CD14-positive monocyte (primary cell): Measurements from ENCODE around the gene TGFB3. TPM values are rescaled to one million over a fixed set of nuclear protein-coding genes. Genes with fewer than 3 reads are reported as not detected.

Source experiments
- DNase-seq, 3 donors: peaks; one replicate each; pipeline ENCODE4 v3.0.0-alpha.2; 2011 to 2022
- H2AFZ ChIP-seq: 2 replicates; pipeline ENCODE4 v1.6.0; 2012; ENCODE audit warnings: mild to moderate bottlenecking, low read depth, low read length, inconsistent platforms; ENCODE audit not compliant: insufficient read depth, poor library complexity, severe bottlenecking
- H3K27ac ChIP-seq, 2 donors: 1 replicate in 1 of 2; 2 replicates in 1 of 2; pipeline ENCODE4 v1.5.1; 2012 to 2013; ENCODE audit warnings: low read length in 2 of 2, control low read depth in 1 of 2, inconsistent platforms in 1 of 2, low read depth in 1 of 2, mild to moderate bottlenecking in 1 of 2
- H3K27me3 ChIP-seq, 2 donors: one replicate each; pipeline versions ENCODE4 v1.6.0 to v1.6.1; 2011 to 2013; ENCODE audit warnings: low read length in 2 of 2; ENCODE audit not compliant: control insufficient read depth in 2 of 2, insufficient read depth in 2 of 2
- H3K36me3 ChIP-seq, 2 donors: replicated peaks in 1 of 2; 1 replicate in 1 of 2; 2 replicates in 1 of 2; pipeline versions ENCODE4 v1.5.1 to v1.6.1; 2012 to 2013; ENCODE audit warnings: low read length in 2 of 2, control low read depth in 1 of 2, inconsistent platforms in 1 of 2, mild to moderate bottlenecking in 1 of 2; ENCODE audit not compliant: insufficient read depth in 2 of 2, control insufficient read depth in 1 of 2
- H3K4me1 ChIP-seq, 2 donors: 1 replicate in 1 of 2; 2 replicates in 1 of 2; pipeline versions ENCODE4 v1.5.1 to v1.6.1; 2012 to 2013; ENCODE audit warnings: low read length in 2 of 2, control low read depth in 1 of 2, inconsistent platforms in 1 of 2, mild to moderate bottlenecking in 1 of 2, moderate library complexity in 1 of 2; ENCODE audit not compliant: insufficient read depth in 2 of 2, control insufficient read depth in 1 of 2
- H3K4me2 ChIP-seq: replicated peaks from 2 replicates; pipeline ENCODE3; 2012; ENCODE audit warnings: low read length, moderate library complexity, mild to moderate bottlenecking; ENCODE audit not compliant: poor library complexity, severe bottlenecking; ENCODE audit errors: extremely low read depth
- H3K4me3 ChIP-seq, 3 experiments: fragments of 200-600 bp in 1 of 3; sonication (generic) in 1 of 3; replicated peaks in 1 of 3; 1 replicate in 2 of 3; 2 replicates in 1 of 3; pipeline ENCODE4 v1.5.1; 2011 to 2013; ENCODE audit warnings: low read length in 3 of 3, mild to moderate bottlenecking in 3 of 3, control low read depth in 2 of 3, low read depth in 2 of 3, inconsistent platforms in 1 of 3, moderate library complexity in 1 of 3
- H3K79me2 ChIP-seq: 2 replicates; pipeline ENCODE4 v1.6.0; 2012; ENCODE audit warnings: mild to moderate bottlenecking, control low read depth, inconsistent platforms, low read length, moderate library complexity; ENCODE audit not compliant: insufficient read depth
- H3K9ac ChIP-seq: 2 replicates; pipeline ENCODE4 v1.6.0; 2017; ENCODE audit warnings: low read length, mild to moderate bottlenecking; ENCODE audit not compliant: insufficient read depth, poor library complexity, severe bottlenecking
- H3K9me3 ChIP-seq, 2 donors: replicated peaks in 1 of 2; 1 replicate in 1 of 2; 2 replicates in 1 of 2; pipeline versions ENCODE4 v1.5.1 to v1.6.1; 2012 to 2013; ENCODE audit warnings: low read length in 2 of 2, control low read depth in 1 of 2; ENCODE audit not compliant: control insufficient read depth in 1 of 2, insufficient read depth in 1 of 2
- H4K20me1 ChIP-seq: 2 replicates; pipeline ENCODE4 v1.6.0; 2012; ENCODE audit warnings: mild to moderate bottlenecking, low read length, control low read depth, moderate library complexity; ENCODE audit not compliant: insufficient read depth
- H3K27ac Mint-ChIP-seq, 7 donors: one replicate each; pipeline ENCODE4 v1.8.0; 2020; ENCODE audit warnings: mild to moderate bottlenecking in 7 of 7, mixed read lengths in 7 of 7, moderate library complexity in 6 of 7, inconsistent platforms in 2 of 7
- H3K27me3 Mint-ChIP-seq, 3 donors: one replicate each; pipeline ENCODE4 v1.8.0; 2021 to 2022; ENCODE audit warnings: low read depth in 3 of 3, mild to moderate bottlenecking in 3 of 3, mixed read lengths in 3 of 3, moderate library complexity in 3 of 3, inconsistent platforms in 1 of 3
- H3K36me3 Mint-ChIP-seq, 2 donors: one replicate each; pipeline ENCODE4 v1.8.0; 2020; ENCODE audit warnings: mixed read lengths in 2 of 2, inconsistent platforms in 1 of 2, mild to moderate bottlenecking in 1 of 2
- H3K4me1 Mint-ChIP-seq: one replicate; pipeline ENCODE4 v1.8.0; 2020; ENCODE audit warnings: mild to moderate bottlenecking, mixed read lengths
- H3K4me3 Mint-ChIP-seq, 2 donors: one replicate each; pipeline ENCODE4 v1.8.0; 2020; ENCODE audit warnings: mild to moderate bottlenecking in 2 of 2, mixed read lengths in 2 of 2, moderate library complexity in 1 of 2
- H3K9me3 Mint-ChIP-seq, 7 donors: one replicate each; pipeline ENCODE4 v1.8.0; 2020 to 2022; ENCODE audit warnings: mixed read lengths in 7 of 7, mild to moderate bottlenecking in 6 of 7, moderate library complexity in 6 of 7, inconsistent platforms in 2 of 7
- CTCF ChIP-seq: fragments of 200-600 bp; IDR thresholded peaks from one replicate; pipeline ENCODE4 v1.8.0; 2022; ENCODE audit warnings: antibody characterized with exemption, mild to moderate bottlenecking
- WGBS: methylation state at CpG from one replicate; pipeline ENCODE4 v1.1.5; 2013; ENCODE audit warnings: missing lambda C conversion rate; ENCODE audit not compliant: insufficient coverage; 5-methylcytosine and 5-hydroxymethylcytosine counted together
- intact Hi-C, 2 donors: fragments of 100-400 bp; cut with micrococcal nuclease; formaldehyde crosslinking; loops; one replicate each; pipeline versions ENCODE4 v1.15.0 to v1.15.1; 2023
- polyA plus RNA-seq, 3 donors: library from polyadenylated mRNA; depleted of rRNA in 1 of 3; unstranded in 2 of 3; stranded (reverse) in 1 of 3; fragments of 300-500 nt in 2 of 3; fragments of >200 nt in 1 of 3; fragmentation: Illumina TruSeq in 2 of 3; gene quantifications; 1 replicate in 2 of 3; 2 replicates in 1 of 3; pipeline ENCODE4 v1.2.3, GENCODE V29; 2012 to 2021

TGFB3 gene
- polyA plus RNA-seq, 3 donors = 0.07 to 1.8 TPM; not detected in 1

DNA sequence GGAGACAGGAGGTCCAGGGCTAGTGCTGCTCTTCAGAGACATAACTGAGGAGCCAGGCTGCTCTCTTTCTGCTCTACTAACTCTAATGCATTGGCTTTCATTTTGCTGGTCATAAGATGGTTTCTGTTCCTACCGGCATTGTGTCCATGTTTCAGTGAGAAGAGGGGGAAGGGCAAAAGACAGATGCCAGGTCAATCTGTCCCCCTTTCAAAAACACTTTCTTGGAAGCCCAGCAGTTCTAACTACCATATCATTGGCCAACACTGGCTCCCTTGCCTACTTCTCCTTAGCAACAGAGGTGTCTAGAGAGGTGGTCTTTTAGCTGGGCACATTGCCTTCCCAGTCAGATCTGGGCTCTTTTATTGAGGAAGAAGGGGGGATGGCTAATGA is 63.9 kb downstream of the TGFB3 start:
- no peak overlapping the region for H2AFZ ChIP-seq
- intact Hi-C loops = no loop called here
- no peak overlapping the region for H3K4me2 ChIP-seq
- no peak for DNase-seq
- no peaks in the 10 kb centered on the region for H4K20me1 ChIP-seq
- Mint-ChIP-seq H3K36me3 (peaks cover 0 to 5% of the 10 kb centered on the region in 2 donors), H3K27ac (peak overlapping the region in 2 of 7 donors; percentile 33 to 75), H3K9me3 (peaks cover 0 to 7% (median 2%) of the 10 kb centered on the region in 7 donors), H3K4me1 (no peaks in the 10 kb centered on the region), H3K4me3 (no peak overlapping the region), H3K27me3 (peaks cover 0 to 2% (median 0%) of the 10 kb centered on the region in 3 donors)
- H3K27ac ChIP-seq = no peak overlapping the region
- no peak overlapping the region for H3K9ac ChIP-seq
- no peaks in the 10 kb centered on the region for H3K27me3 ChIP-seq
- WGBS = no CpG with 5 or more reads among the region's 1 CpG
- H3K9me3 ChIP-seq = no peaks in the 10 kb centered on the region
- no peaks in the 10 kb centered on the region for H3K36me3 ChIP-seq
- no peaks in the 10 kb centered on the region for H3K4me1 ChIP-seq
- no peaks in the 10 kb centered on the region for H3K79me2 ChIP-seq
- H3K4me3 ChIP-seq = no peak overlapping the region
- no peak for TF ChIP-seq CTCF

- Histone ChIP-seq H2AFZ (no peak overlapping the region), H3K4me3 (no peak overlapping the region), H4K20me1 (no peaks in the 10 kb centered on the region), H3K27me3 (no peaks in the 10 kb centered on the region), H3K4me1 (no peaks in the 10 kb centered on the region), H3K9me3 (no peaks in the 10 kb centered on the region), H3K27ac (no peak overlapping the region), H3K4me2 (no peak overlapping the region), H3K36me3 (no peaks in the 10 kb centered on the region), H3K79me2 (no peaks in the 10 kb centered on the region), H3K9ac (no peak overlapping the region)
- peaks cover 0 to 5% of the 10 kb centered on the region in 2 donors for H3K36me3 Mint-ChIP-seq
- intact Hi-C loops = no loop called here
- no peak for TF ChIP-seq CTCF
- peak overlapping the region in 1 of 7 donors; percentile 75 for H3K27ac Mint-ChIP-seq
- no peak for DNase-seq
- no peaks in the 10 kb centered on the region for H3K4me1 Mint-ChIP-seq
- 100% methylated on average over 5 of the region's 10 CpGs for WGBS
- peaks cover 0 to 2% (median 0%) of the 10 kb centered on the region in 3 donors for H3K27me3 Mint-ChIP-seq
- H3K9me3 Mint-ChIP-seq = peaks cover 0 to 7% (median 2%) of the 10 kb centered on the region in 7 donors
- H3K4me3 Mint-ChIP-seq = no peak overlapping the region
Measured at GRCh38 chr14:75917322-75917945, 64.4 kb downstream of the TGFB3 start.
